Esophagus muscularis mucosa (tissue), 3 donors: ENCODE measurements around the gene GMCL1.

Experiments used
- EP300 ChIP-seq: sonication (generic); formaldehyde crosslinking; IDR thresholded peaks from one replicate; pipeline ENCODE4 v1.6.1; 2017; ENCODE audit warnings: antibody characterized with exemption
- POLR2AphosphoS5 ChIP-seq, 2 donors: sonication (generic); formaldehyde crosslinking; IDR thresholded peaks; one replicate each; pipeline ENCODE4 v1.6.1; 2017; ENCODE audit warnings: antibody characterized with exemption in 2 of 2

GRCh38 chr2:69844560-69844959, 15.1 kb downstream of the GMCL1 start:
- no peak for TF ChIP-seq EP300
- TF ChIP-seq POLR2AphosphoS5 (IDR thresholded peaks at IDR 0.05): no peak
